Endothelial cell of umbilical vein (primary cell): ENCODE measurements around the gene EHMT1. TPM values are rescaled to one million over a fixed set of nuclear protein-coding genes. Genes with fewer than 3 reads are reported as not detected.

Experiments used
- BruUV-seq: library from RNA; stranded (reverse); fragments of 400-500 nt; replicated peaks from 2 replicates; lab custom pipeline; 2021; lab: Mats Ljungman, UMichigan
- CTCF ChIA-PET: fragments of 300-600, 350-600 bp; sonication (Branson Sonifier 250); formaldehyde crosslinking; loops from one replicate; lab custom pipeline; 2021; ENCODE audit warnings: antibody characterized with exemption, inconsistent platforms; lab: Charles Lee
- POLR2A ChIA-PET: fragments of 300-600, 350-600 bp; sonication (Branson Sonifier 250); formaldehyde crosslinking; loops from one replicate; lab custom pipeline; 2021; ENCODE audit warnings: antibody characterized with exemption, inconsistent platforms; lab: Charles Lee
- DNase-seq: peaks from one replicate; pipeline ENCODE4 v3.0.0-alpha.2; 2011; ENCODE audit warnings: low read depth, low spot score
- FAIRE-seq: peaks from 2 replicates; lab custom pipeline; 2011; peaks lifted over from hg19 to GRCh38; lab: Jason Lieb, UNC
- H2AFZ ChIP-seq: 2 replicates; pipeline ENCODE4 v1.6.0; 2012; ENCODE audit warnings: low read depth, low read length, control low read depth, inconsistent platforms
- H3K27ac ChIP-seq: 2 replicates; pipeline ENCODE4 v1.5.1; 2011; ENCODE audit warnings: low read depth, mild to moderate bottlenecking, control low read depth, low read length, moderate library complexity; ENCODE audit not compliant: insufficient read depth
- H3K27me3 ChIP-seq, 2 experiments: 2 replicates each; pipeline versions ENCODE4 v1.6.0 to v1.6.1; 2011; ENCODE audit warnings: low read length in 2 of 2, mixed read lengths in 1 of 2; ENCODE audit not compliant: control insufficient read depth in 2 of 2, insufficient read depth in 2 of 2
- H3K36me3 ChIP-seq, 2 experiments: 2 replicates in 1 of 2; 3 replicates in 1 of 2; pipeline ENCODE4 v1.5.1; 2011; ENCODE audit warnings: low read length in 2 of 2, mild to moderate bottlenecking in 1 of 2, moderate library complexity in 1 of 2; ENCODE audit not compliant: control insufficient read depth in 2 of 2, insufficient read depth in 2 of 2; ENCODE audit errors: extremely low read depth in 1 of 2
- H3K4me1 ChIP-seq: 3 replicates; pipeline ENCODE4 v1.5.1; 2011; ENCODE audit warnings: mild to moderate bottlenecking, low read length; ENCODE audit not compliant: control insufficient read depth, insufficient read depth; ENCODE audit errors: extremely low read depth
- H3K4me2 ChIP-seq: 2 replicates; pipeline ENCODE4 v1.6.1; 2011; ENCODE audit warnings: low read length, control low read depth, mixed read lengths; ENCODE audit not compliant: insufficient read depth
- H3K4me3 ChIP-seq, 3 experiments: fragments of 200-600 bp in 1 of 3; sonication (generic), shearing (Covaris generic) in 1 of 3; replicated peaks in 1 of 3; 2 replicates each; pipeline ENCODE4 v1.5.1; 2011 to 2016; ENCODE audit warnings: control low read depth in 3 of 3, low read length in 3 of 3, mild to moderate bottlenecking in 2 of 3, inconsistent platforms in 1 of 3, low read depth in 1 of 3, moderate library complexity in 1 of 3; ENCODE audit not compliant: insufficient read depth in 1 of 3
- H3K79me2 ChIP-seq: 2 replicates; pipeline ENCODE4 v1.6.0; 2012; ENCODE audit warnings: low read length, inconsistent platforms; ENCODE audit not compliant: control insufficient read depth, insufficient read depth
- H3K9ac ChIP-seq: replicated peaks from 2 replicates; pipeline ENCODE3; 2011; ENCODE audit warnings: low read length, control low read depth; ENCODE audit not compliant: insufficient read depth; ENCODE audit errors: extremely low read depth
- H3K9me1 ChIP-seq: replicated peaks from 3 replicates; pipeline ENCODE4 v1.6.0; 2011; ENCODE audit warnings: mild to moderate bottlenecking, low read length; ENCODE audit not compliant: control insufficient read depth, insufficient read depth; ENCODE audit errors: extremely low read depth
- H3K9me3 ChIP-seq: replicated peaks from 2 replicates; pipeline ENCODE4 v1.5.1; 2012; ENCODE audit warnings: low read length, inconsistent platforms; ENCODE audit not compliant: control insufficient read depth, insufficient read depth
- H4K20me1 ChIP-seq: replicated peaks from 2 replicates; pipeline ENCODE3; 2011; ENCODE audit warnings: mild to moderate bottlenecking, low read length; ENCODE audit not compliant: control insufficient read depth, insufficient read depth; ENCODE audit errors: extremely low read depth
- CTCF ChIP-seq, 2 donors: IDR thresholded peaks; 1 replicate in 1 of 2; 2 replicates in 1 of 2; pipeline ENCODE4 v1.5.1; 2011; ENCODE audit warnings: low read length in 2 of 2, mild to moderate bottlenecking in 2 of 2, moderate library complexity in 2 of 2, control low read depth in 1 of 2, inconsistent platforms in 1 of 2, low read depth in 1 of 2; ENCODE audit not compliant: insufficient read depth in 1 of 2; ENCODE audit errors: extremely low read depth in 1 of 2
- EZH2 ChIP-seq: IDR thresholded peaks from 2 replicates; pipeline ENCODE4 v1.6.1; 2012; ENCODE audit warnings: borderline replicate concordance, low read depth, mild to moderate bottlenecking, moderate library complexity, low read length, inconsistent platforms; ENCODE audit not compliant: severe bottlenecking
- FOS ChIP-seq: IDR thresholded peaks from 2 replicates; pipeline ENCODE4 v1.6.1; 2011; ENCODE audit warnings: mild to moderate bottlenecking, low read length, moderate library complexity, borderline replicate concordance; ENCODE audit not compliant: insufficient read depth
- GATA2 ChIP-seq: IDR thresholded peaks from 2 replicates; pipeline ENCODE4 v1.7.0; 2011; ENCODE audit warnings: low read depth, mild to moderate bottlenecking, moderate library complexity, mixed read lengths, low read length; ENCODE audit not compliant: insufficient read length, insufficient read depth
- JUN ChIP-seq: IDR thresholded peaks from 2 replicates; pipeline ENCODE4 v1.6.1; 2011; ENCODE audit warnings: borderline replicate concordance, low read depth; ENCODE audit not compliant: insufficient read length, insufficient read depth
- MAX ChIP-seq: IDR thresholded peaks from 2 replicates; pipeline ENCODE4 v1.6.1; 2011; ENCODE audit not compliant: insufficient read depth, insufficient read length
- MYC ChIP-seq: IDR thresholded peaks from one replicate; pipeline ENCODE4 v1.6.1; 2011; ENCODE audit warnings: mild to moderate bottlenecking, low read depth, low read length
- POLR2A ChIP-seq: IDR thresholded peaks from 2 replicates; pipeline ENCODE4 v1.6.1; 2012; ENCODE audit warnings: low read depth, mild to moderate bottlenecking, control low read depth, low read length
- POLR2AphosphoS5 ChIP-seq: IDR thresholded peaks from 2 replicates; pipeline ENCODE4 v1.6.1; 2012; ENCODE audit warnings: low read depth, mild to moderate bottlenecking, control low read depth, low read length, moderate library complexity; ENCODE audit not compliant: insufficient read depth
- dilution Hi-C: fragments of 300-500 bp; cut with MboI; formaldehyde crosslinking; loops from one replicate; pipeline ENCODE4 v1.15.0; 2019; ENCODE audit warnings: low sequenced_read_pairs; ENCODE audit not compliant: extremely low pct_ligation_motif_present
- intact Hi-C: fragments of 100-400 bp; cut with micrococcal nuclease; formaldehyde crosslinking; loops from one replicate; pipeline ENCODE4 v1.10.0; 2022
- polyA plus RNA-seq, 4 experiments: library from polyadenylated mRNA; depleted of rRNA in 3 of 4; stranded (reverse) in 3 of 4; unstranded in 1 of 4; fragments of >200 nt; gene quantifications; 2 replicates each; pipeline versions ENCODE4 v1.2.1 to v1.2.3, GENCODE V29; 2011 to 2012; ENCODE audit warnings: missing spikeins in 1 of 4
- total RNA-seq: library from RNA; stranded (reverse); gene quantifications from 2 replicates; pipeline ENCODE4 v1.2.3, GENCODE V29; 2021

The EHMT1 gene
- total and polyA plus RNA-seq, 2 donors (not counting 3 experiments of a cell fraction or from before 2014, with no cell fraction given): 48.2 to 104 TPM

GRCh38 chr9:137759117-137759516 lies 140.3 kb downstream of the EHMT1 start:
- no peaks in the 10 kb centered on the region for H3K4me1 ChIP-seq
- dilution Hi-C loops (no loop called here), intact Hi-C loops (loop anchor here (10.0 kb wide), 1 partner anchor 84 kb away; no protein-coding TSS in a partner anchor)
- no peaks in the 10 kb centered on the region for H3K9me3 ChIP-seq
- no peaks in the 10 kb centered on the region for H3K27me3 ChIP-seq
- TF ChIP-seq POLR2A (no peak), POLR2AphosphoS5 (no peak), CTCF (IDR thresholded peaks at IDR 0.05; ENCODE audit: extremely low read depth in 1 of 2, insufficient read depth in 1 of 2, low read depth in 1 of 2, low read length in 2 of 2) (no peak), MAX (no peak)
- ChIA-PET CTCF (interaction anchor here (2.2 kb wide), 1 partner anchor 86 kb away, joined by 10 read pairs; no protein-coding TSS in a partner anchor), POLR2A (no interaction called here)
- H3K36me3 ChIP-seq: peaks cover 3 to 39% of the 10 kb centered on the region in 2 experiments
- FAIRE-seq (no peak), DNase-seq (no peak)
- no peak overlapping the region for H3K9ac ChIP-seq
- H3K4me2 ChIP-seq: no peak overlapping the region
- H3K4me3 ChIP-seq: no peak overlapping the region
- BruUV-seq: no TSS peak
- no peaks in the 10 kb centered on the region for H4K20me1 ChIP-seq
- H3K27ac ChIP-seq: no peak overlapping the region
- H3K9me1 ChIP-seq: no peaks in the 10 kb centered on the region
- no peaks in the 10 kb centered on the region for H3K79me2 ChIP-seq
- no peak overlapping the region for H2AFZ ChIP-seq

GRCh38 chr9:137759649-137760321 lies 141.0 kb downstream of the EHMT1 start:
- dilution Hi-C loops (no loop called here), intact Hi-C loops (loop anchor here (10.0 kb wide), 1 partner anchor 85 kb away; no protein-coding TSS in a partner anchor)
- no peaks in the 10 kb centered on the region for H3K9me3 ChIP-seq
- H3K27ac ChIP-seq: no peak overlapping the region
- H3K36me3 ChIP-seq: peaks cover 3 to 40% of the 10 kb centered on the region in 2 experiments
- DNase-seq: no peak
- no peak overlapping the region for H3K9ac ChIP-seq
- no peak overlapping the region for H2AFZ ChIP-seq
- no peaks in the 10 kb centered on the region for H4K20me1 ChIP-seq
- H3K4me3 ChIP-seq: no peak overlapping the region
- no peak for TF ChIP-seq MAX
- TF ChIP-seq FOS: no peak
- TF ChIP-seq JUN: no peak
- TF ChIP-seq POLR2AphosphoS5: no peak
- no peak for TF ChIP-seq GATA2
- no peak for TF ChIP-seq EZH2
- TF ChIP-seq POLR2A: no peak
- TF ChIP-seq MYC: no peak
- no peak for TF ChIP-seq CTCF (IDR thresholded peaks at IDR 0.05; ENCODE audit: extremely low read depth in 1 of 2, insufficient read depth in 1 of 2, low read depth in 1 of 2, low read length in 2 of 2)
- H3K27me3 ChIP-seq: no peaks in the 10 kb centered on the region
- H3K79me2 ChIP-seq: no peaks in the 10 kb centered on the region
- BruUV-seq: no TSS peak
- POLR2A ChIA-PET: no interaction called here
- no peak overlapping the region for H3K4me2 ChIP-seq
- no peaks in the 10 kb centered on the region for H3K4me1 ChIP-seq
- no peak for FAIRE-seq
- CTCF ChIA-PET: no interaction called here
- no peaks in the 10 kb centered on the region for H3K9me1 ChIP-seq
